ENCODE measurements around the gene RARRES2. TPM values are rescaled to one million over a fixed set of nuclear protein-coding genes. Genes with fewer than 3 reads are reported as not detected.

RARRES2 gene
- total RNA-seq, 2 experiments from 2014 or later = not detected

DNA sequence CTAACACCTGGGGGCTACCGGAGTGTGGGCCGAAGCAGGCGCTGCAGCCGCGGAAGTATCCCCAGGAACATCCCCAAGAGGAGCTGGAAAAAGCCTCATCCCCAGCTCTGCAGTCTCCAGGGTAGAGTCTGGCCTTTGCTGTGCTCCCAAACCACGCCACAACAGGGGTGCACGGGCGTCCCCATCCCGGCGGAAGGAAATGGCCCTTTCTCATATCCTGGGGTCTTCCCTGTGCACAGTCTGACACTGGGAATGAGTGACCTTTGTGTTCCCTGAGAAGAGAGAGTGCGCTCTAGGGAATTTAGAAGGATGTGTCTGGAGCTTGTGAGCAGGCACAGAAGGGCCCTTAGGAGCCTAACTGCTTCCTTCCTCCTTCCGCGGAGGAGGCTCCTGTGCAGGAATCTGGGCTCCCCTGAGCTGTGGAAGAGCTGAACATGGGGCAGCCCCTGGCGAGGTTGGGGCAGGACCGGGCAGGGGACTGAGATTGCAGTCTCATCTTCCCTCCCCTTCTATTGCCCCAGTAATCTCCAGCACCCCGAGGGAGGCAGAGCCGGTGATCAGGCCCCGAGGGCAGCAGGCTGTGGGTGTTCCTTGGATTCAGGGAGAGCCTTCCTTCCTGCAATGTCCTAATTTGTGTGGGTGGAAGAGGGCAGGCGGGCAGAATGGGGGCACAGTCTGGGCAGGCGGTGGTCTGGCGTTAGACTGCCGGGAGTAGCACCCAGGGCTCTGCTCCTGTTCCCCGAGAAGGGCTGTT lies 28.5 kb upstream of the RARRES2 start:
- Histone ChIP-seq H3K4me1 (ENCODE audit: insufficient read depth, low read length, poor library complexity, severe bottlenecking) (peaks cover 61% of the 10 kb centered on the region), H3K79me2 (ENCODE audit: insufficient read depth, low read depth, low read length) (no peaks in the 10 kb centered on the region), H3K4me2 (ENCODE audit: low read length) (peak overlapping the region; percentile 99), H3K4me3 (ENCODE audit: low read depth, low read length, poor library complexity, severe bottlenecking) (peak overlapping the region; percentile 87), H3K36me3 (ENCODE audit: insufficient read depth, low read length) (no peaks in the 10 kb centered on the region), H3K9me3 (ENCODE audit: low read length) (no peaks in the 10 kb centered on the region), H4K20me1 (ENCODE audit: insufficient read depth, low read length) (no peaks in the 10 kb centered on the region), H3K9me2 (ENCODE audit: insufficient read depth, low read length) (no peaks in the 10 kb centered on the region), H3K27ac (ENCODE audit: low read depth, low read length, poor library complexity, severe bottlenecking) (peak overlapping the region; percentile 8), H2AFZ (ENCODE audit: low read length) (no peak overlapping the region)
- no peak for DNase-seq (ENCODE audit: low spot score)
- BruUV-seq (replicated peaks) = no TSS peak
- POLR2A ChIA-PET = interaction anchor here (1.2 to 3.2 kb wide), 3 partner anchors 8 to 36 kb away, joined by 4 to 20 read pairs (median 14); a partner anchor contains a TSS
- CTCF ChIA-PET (ENCODE audit: unreplicated experiment) = no interaction called here
- intact Hi-C loops (cut with micrococcal nuclease; ENCODE audit: unreplicated experiment) = loop anchor here (2.0 to 10.0 kb wide), 5 partner anchors 37 to 1658 kb away; partner anchors contain the start of gene KCNH2
- TF ChIP-seq, protein P1, sequence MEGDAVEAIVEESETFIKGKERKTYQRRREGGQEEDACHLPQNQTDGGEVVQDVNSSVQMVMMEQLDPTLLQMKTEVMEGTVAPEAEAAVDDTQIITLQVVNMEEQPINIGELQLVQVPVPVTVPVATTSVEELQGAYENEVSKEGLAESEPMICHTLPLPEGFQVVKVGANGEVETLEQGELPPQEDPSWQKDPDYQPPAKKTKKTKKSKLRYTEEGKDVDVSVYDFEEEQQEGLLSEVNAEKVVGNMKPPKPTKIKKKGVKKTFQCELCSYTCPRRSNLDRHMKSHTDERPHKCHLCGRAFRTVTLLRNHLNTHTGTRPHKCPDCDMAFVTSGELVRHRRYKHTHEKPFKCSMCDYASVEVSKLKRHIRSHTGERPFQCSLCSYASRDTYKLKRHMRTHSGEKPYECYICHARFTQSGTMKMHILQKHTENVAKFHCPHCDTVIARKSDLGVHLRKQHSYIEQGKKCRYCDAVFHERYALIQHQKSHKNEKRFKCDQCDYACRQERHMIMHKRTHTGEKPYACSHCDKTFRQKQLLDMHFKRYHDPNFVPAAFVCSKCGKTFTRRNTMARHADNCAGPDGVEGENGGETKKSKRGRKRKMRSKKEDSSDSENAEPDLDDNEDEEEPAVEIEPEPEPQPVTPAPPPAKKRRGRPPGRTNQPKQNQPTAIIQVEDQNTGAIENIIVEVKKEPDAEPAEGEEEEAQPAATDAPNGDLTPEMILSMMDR (conservative IDR thresholded peaks at IDR 0.05; ENCODE audit: low read length) = no peak
- no peak for TF ChIP-seq EZH2phosphoT487 (IDR thresholded peaks at IDR 0.05; ENCODE audit: borderline replicate concordance, low read depth, low read length)

DNA sequence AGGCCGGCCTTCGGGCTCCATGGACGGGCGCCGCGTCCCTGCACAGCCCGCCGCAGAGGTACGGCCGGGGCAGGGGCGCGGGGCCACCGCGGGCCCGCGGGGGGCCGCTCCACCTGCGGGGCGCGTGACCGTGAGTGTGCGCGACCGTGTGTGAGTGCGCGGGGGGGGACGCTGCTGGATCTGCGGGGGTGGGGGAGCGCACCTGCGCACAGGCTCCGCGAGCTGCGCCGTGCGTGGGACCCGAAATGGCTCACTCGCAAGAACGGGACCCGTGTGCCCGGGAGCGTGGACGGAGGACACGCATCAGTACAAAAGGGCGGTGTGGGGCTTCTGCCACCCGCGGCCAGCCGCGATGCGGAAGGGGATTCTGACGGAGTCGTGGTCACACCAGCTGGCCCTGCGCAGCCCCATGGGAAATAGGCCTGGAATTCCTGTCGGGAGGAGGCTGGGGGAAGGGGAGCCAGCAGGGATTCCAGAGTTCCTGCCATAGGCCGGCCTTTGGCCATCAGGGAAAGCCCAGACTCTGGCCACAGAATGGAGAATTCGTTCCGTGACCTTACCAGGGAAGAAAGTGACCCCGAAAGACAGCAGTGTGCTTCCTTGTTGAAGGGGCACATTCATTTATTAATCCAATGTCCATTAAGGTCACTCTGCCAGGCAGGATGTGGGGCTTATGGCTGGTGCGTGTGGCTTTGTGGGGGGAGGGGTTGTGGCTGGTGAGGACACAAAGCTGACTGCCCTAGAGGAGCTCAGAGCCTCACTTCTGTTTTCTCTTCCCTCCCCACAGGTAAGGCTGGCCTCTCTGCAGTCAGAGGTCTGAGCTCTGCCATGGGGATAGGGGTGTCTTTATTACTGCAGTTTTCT lies 27.7 kb upstream of the RARRES2 start:
- DNase-seq (ENCODE audit: low spot score) = peak; percentile 65
- Histone ChIP-seq H3K36me3 (ENCODE audit: insufficient read depth, low read length) (no peaks in the 10 kb centered on the region), H3K4me2 (ENCODE audit: low read length) (peak overlapping the region; percentile 99), H3K9me2 (ENCODE audit: insufficient read depth, low read length) (no peaks in the 10 kb centered on the region), H3K4me3 (ENCODE audit: low read depth, low read length, poor library complexity, severe bottlenecking) (peak overlapping the region; percentile 87), H3K4me1 (ENCODE audit: insufficient read depth, low read length, poor library complexity, severe bottlenecking) (peaks cover 69% of the 10 kb centered on the region), H4K20me1 (ENCODE audit: insufficient read depth, low read length) (no peaks in the 10 kb centered on the region), H3K79me2 (ENCODE audit: insufficient read depth, low read depth, low read length) (no peaks in the 10 kb centered on the region), H3K9me3 (ENCODE audit: low read length) (no peaks in the 10 kb centered on the region), H2AFZ (ENCODE audit: low read length) (peak overlapping the region; percentile 79), H3K27ac (ENCODE audit: low read depth, low read length, poor library complexity, severe bottlenecking) (peak overlapping the region; percentile 23)
- TF ChIP-seq EZH2phosphoT487 (IDR thresholded peaks at IDR 0.05; ENCODE audit: borderline replicate concordance, low read depth, low read length) = no peak
- TF ChIP-seq, protein P1 (conservative IDR thresholded peaks at IDR 0.05; ENCODE audit: low read length) = no peak
- intact Hi-C loops (cut with micrococcal nuclease; ENCODE audit: unreplicated experiment) = loop anchor here (2.0 to 10.0 kb wide), 3 partner anchors 38 to 1657 kb away; no protein-coding TSS in a partner anchor
- POLR2A ChIA-PET = interaction anchor here (2.5 to 3.2 kb wide), 2 partner anchors 9 to 36 kb away, joined by 14 to 20 read pairs; a partner anchor contains a TSS
- CTCF ChIA-PET (ENCODE audit: unreplicated experiment) = interaction anchor here (0.8 kb wide), 1 partner anchor 9 kb away, joined by 3 read pairs; no protein-coding TSS in a partner anchor
- no TSS peak for BruUV-seq (replicated peaks)

Data from OCI-LY7 (cell line).